ENCODE data around the gene HECW1.
A peak's percentile ranks its signal among the peaks of the same experiment; 100 is the strongest.

The HECW1 gene

DNA sequence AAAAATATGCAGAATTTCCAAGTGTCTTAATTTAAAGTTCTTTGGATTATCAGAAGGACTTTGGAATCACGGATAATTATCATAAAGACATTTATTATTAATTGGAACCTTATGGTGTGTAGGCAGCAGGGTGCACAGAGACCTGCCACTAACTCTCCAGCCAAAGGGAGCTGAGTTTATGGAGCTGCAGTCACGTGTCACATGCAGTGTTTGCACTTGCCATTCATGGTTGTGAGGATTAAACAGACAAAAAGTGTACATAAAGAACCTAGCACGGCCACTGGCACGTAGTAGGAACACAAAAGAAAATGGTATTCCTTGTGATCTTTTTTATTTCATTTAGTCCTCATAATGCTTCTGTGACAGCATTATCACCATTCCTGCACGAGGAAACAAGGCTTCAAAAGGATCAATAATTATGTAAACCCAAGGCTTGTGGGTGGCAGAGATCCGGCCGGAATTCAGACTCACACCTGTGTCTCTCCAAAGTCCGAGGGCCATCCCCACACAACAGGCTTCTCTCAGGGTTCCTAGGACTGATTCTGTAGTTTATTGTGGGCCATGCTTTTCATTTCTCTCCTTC lies 326.5 kb downstream of the HECW1 start:
- no peak for DNase-seq (ENCODE audit: low spot score)

DNA sequence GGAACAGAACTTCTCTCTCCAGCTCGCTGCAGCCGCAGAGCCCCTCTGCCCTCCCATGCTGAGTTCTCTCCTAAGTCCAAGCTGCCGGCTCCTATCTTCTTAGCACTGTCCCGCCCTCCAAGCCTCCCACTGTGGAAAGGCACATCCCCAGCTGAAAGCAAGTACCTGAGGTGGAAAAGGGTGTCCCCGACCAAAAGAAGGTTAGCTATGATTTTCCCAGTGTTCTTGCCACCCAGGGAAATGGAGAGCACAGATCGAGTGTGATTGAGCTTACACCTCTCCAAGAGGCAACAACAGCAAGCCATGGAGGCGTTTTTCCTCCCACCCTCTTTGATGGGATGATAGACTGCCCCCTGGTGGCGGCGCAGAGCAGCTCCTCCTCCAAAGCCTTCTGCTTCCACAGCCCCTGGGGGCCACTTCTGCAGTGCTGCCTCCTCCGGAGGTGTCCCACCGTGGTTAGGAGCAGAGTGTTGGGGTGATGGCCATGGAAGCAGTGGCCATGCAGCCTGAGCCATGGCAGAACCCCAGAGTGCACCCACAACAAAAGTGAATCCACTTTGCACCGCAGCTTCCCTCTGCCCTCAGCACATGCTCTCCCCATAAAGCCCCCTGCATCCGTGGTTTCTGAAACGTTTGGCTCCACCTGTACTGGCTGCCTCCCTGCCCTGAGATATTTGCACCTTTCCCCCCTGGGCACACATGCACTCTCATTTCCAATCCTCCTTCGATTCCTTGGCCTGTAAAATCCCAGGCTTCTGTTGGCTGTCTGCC lies 327.4 kb downstream of the HECW1 start:
- peak; percentile 74 for DNase-seq (ENCODE audit: low spot score)

DNA sequence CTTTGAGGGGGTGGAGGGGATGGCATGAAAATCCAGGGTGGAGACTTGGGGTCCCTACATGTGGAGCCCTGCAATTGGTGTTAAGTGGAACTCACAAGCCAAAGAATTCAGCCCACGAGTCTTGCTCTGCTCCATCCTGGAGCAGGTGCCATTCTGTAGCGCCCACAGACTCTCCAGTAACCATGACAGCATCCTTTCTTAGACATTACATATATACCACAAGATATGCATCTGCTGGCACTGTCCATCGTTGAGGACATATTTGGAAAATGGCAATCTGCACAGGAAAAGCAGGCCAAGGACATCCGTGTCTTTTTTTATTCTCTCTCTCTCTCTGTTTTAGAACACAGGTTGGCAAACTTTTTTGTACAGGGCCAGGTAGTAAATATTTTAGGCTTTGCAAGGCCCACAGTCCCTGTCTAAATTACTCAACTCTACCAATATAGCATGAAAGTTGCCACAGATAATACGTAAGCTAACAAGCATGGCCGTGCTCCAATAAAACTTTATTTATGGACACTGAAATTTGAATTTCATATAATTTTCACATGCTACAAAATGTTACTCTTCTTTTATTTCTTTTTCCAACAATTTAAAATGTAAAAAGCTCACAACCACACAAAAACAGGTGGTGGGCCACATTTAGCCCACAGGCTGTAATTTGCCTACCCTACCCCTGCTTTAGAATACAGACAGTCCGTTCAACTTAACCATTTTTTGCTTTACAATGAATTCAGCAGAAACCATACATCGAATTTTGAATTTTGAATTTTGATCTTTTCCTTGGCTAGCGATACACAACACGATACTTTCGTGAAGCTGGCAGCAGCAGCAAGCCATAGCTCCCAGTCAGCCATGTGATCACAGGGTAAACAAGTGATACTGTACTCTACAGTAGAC lies 329.0 kb downstream of the HECW1 start:
- DNase-seq (ENCODE audit: low spot score): no peak

DNA sequence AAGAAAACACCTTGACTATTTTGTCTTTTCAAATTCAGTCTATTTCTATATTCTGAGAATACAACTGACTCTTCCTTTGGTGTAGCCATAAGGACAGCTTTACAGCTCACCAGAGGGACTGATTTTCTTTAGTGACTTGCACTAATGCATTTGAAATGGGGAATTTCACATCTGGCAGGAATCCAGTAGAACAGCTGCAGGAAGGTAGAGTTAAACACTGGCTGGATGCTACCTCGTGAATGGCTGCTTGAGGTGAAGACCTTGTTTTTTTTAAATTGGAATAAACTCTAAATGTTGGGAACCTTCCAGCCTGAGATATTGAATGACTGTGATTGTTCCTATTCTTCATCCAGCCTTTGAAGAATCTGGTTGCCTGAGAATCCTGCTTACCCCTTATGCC lies 330.9 kb downstream of the HECW1 start:
- DNase-seq (ENCODE audit: low spot score): no peak

DNA sequence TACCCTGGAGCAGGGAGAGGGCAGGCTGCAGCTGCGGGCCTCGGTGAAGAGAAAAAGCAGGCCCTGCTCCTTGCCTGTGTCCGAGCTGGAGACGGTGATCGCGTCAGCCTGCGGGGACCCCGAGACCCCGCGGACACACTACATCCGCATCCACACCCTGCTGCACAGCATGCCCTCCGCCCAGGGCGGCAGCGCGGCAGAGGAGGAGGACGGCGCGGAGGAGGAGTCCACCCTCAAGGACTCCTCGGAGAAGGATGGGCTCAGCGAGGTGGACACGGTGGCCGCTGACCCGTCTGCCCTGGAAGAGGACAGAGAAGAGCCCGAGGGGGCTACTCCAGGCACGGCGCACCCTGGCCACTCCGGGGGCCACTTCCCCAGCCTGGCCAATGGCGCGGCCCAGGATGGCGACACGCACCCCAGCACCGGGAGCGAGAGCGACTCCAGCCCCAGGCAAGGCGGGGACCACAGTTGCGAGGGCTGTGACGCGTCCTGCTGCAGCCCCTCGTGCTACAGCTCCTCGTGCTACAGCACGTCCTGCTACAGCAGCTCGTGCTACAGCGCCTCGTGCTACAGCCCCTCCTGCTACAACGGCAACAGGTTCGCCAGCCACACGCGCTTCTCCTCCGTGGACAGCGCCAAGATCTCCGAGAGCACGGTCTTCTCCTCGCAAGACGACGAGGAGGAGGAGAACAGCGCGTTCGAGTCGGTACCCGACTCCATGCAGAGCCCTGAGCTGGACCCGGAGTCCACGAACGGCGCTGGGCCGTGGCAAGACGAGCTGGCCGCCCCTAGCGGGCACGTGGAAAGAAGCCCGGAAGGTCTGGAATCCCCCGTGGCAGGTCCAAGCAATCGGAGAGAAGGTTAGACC lies 332.5 kb downstream of the HECW1 start:
- no peak for DNase-seq (ENCODE audit: low spot score)

DNA sequence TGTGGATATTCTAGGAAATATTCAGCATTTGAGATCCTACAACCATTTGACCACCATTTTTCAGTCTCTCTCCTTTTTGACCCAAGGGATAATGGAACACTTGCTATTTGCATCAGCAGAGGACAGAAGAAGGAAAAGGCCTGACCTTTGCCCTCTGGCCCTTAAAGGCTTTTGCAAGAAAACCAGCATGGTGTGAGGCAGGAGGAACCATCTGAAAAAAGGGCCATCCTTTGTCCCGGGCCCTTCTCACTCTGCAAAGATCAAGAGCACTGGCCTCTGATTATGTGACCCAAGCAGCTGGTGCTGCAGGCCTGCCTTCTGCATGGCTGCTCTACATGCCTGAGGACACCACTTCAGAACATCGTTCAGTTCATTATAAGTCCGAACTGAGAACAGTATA lies 337.1 kb downstream of the HECW1 start:
- DNase-seq (ENCODE audit: low spot score): no peak

DNA sequence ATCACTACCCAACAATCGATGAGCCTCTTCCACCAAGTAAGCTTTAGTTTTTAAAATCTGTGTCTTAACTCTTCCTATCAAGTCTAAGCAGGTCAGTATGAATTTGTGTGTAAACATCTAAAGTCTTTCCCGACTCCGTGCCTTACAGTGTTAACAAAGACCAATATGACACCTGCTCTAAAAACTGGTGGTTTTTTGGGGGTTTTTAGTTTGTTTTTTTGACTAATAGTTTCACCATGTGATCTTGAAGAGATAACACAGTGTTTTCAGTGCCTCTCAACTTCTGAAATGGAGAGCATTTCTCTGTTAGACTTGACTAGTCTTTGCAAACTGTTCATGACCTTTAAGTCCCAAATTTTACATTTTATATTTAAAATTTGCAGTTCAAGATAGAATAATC lies 338.4 kb downstream of the HECW1 start:
- no peak for DNase-seq (ENCODE audit: low spot score)

DNA sequence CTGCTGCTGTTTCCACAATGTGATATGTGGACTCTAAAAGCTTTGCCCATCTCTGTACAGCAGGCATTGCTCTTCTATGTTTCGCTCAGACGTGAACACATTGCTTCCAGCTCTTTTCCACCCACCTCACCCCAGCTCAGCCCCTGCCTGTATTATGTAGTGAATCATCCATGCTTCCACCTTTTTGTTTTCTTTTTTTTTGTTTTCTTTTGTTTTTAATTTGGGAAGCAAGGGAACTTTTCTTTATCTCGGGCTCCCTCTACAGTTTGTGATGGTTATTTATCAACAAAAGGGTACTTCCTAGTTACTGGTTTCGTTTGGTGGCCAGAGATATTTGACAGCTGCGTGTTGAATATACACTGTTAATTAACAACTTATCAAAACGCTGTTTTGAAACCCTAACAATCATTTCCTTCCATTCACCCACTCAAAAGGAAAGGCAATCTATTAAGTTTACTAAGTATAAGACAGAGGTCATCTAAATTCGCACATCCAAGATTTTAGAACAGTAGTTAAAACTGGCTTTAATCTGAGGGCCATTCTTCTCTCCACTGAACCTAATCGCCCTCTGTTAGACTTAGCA lies 342.6 kb downstream of the HECW1 start:
- peak; percentile 70 for DNase-seq (ENCODE audit: low spot score)

DNA sequence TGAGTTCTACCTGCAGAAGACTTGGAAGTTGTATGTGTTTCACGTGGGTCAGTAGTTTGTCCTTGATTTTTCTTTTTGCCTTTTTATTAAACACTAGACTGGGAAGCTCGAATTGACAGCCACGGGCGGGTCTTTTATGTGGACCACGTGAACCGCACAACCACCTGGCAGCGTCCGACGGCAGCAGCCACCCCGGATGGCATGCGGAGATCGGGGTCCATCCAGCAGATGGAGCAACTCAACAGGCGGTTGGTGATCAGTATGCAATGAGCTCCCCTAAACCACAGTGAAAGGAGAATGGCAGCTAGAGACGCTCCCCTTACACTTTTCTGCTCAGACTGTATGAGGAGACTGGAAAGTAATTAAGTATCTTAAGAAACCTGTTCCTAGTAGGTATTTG lies 343.8 kb downstream of the HECW1 start:
- no peak for DNase-seq (ENCODE audit: low spot score)

DNA sequence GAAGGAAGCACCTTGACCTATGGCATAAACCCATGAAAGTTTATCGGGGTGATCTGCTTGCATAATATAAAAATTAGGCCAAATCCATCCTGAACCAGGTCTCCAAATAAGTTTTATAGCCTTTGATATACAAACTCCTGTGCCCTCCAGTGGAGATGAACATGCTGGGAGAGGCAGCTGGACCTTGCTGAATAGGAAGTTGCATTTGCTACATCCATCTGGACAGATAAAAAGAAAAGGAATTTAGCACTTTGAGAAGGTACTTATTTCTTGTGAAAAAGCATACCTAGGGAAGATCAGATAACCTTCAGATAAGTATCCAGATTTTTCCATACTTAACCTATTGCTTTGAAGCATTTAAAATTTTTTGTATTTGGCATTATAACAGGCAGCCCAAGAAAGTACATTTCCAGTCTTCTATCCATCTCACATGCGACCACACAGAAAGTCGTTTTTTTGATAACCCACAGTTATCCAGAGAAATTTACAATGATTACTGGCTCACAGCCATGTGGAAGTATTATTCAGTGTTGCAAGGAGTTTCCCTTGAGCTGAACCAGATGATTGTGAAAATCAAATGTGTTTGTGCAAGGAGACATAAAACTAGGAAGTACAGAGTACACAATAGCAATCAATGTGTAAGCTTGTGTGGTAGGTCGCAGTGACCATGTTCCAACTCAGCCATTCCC lies 346.0 kb downstream of the HECW1 start:
- DNase-seq (ENCODE audit: low spot score): no peak

DNA sequence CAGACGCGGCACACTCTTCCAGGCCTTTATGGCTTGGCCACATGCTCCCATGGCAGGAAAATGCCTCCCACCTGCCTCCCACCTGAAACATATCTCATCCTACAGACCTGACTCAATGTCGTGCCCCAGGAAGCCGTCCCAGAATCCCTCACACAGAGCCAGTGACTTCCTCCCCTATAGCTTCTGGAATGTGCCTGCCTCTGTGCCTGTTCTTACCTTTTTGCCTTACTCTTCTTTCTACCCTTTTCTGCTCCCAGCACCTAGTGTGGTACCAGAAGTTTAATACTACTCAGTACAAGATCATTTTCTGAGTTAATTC lies 346.5 kb downstream of the HECW1 start:
- no peak for DNase-seq (ENCODE audit: low spot score)

DNA sequence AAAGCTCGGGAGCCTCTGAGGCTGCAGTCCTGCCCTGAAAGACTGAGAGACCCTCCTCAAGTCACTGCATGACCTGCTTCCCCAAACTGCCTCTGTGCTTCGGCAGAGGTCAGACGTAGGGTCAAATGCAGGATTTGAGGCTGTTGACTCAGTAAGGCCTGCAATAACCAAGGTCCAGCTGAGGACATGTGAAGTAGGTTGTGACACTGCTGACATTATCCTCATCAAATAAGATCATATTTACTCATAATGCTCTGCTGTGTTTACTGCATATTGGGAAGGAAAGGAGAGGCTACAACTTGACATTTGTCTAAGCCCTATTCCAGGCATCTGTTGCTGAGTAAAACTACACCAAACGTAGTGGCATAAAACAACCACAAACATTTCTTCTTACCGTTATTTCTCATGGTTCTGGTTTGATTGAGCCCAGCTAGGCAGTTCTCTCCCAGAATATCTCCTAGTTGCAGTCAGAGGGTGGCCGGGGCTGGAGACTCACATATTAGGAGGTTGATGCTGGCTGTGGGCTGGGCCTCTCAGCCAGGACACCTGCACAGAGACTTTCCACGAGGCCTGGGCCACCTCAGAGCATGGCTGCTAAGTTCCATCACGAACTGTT lies 348.4 kb downstream of the HECW1 start:
- no peak for DNase-seq (ENCODE audit: low spot score)

DNA sequence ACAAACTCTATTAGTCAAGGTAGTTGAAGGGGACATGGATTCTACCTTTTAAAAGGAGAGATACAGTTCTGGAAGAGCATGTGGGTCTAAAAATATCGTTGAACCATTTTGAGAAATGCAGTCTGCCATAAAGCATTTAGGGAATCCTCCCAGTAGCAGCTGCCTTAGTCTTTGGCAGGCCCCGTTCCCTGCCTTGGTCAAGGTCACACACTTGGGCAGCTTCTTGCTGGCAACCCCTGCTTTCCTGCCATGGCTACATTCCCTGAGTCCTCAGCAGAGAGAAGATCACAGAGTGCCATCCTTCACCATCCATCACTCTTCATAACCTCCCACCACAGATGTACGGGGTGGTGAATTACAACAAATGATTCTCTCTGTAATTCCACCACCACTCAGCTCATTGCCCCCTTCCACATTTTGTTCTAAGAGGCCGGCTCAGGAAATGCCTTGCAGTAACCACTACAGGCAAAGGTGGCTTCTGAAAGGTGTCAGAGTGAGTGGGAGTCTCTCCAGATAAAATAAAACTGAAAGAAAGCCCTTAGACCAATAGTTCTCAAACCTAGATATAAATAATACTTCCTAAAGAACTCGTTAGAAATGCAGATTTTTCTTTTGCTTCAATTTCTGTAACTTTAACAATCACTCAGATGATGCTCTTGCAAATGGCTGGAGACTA lies 349.0 kb downstream of the HECW1 start:
- no peak for DNase-seq (ENCODE audit: low spot score)

DNA sequence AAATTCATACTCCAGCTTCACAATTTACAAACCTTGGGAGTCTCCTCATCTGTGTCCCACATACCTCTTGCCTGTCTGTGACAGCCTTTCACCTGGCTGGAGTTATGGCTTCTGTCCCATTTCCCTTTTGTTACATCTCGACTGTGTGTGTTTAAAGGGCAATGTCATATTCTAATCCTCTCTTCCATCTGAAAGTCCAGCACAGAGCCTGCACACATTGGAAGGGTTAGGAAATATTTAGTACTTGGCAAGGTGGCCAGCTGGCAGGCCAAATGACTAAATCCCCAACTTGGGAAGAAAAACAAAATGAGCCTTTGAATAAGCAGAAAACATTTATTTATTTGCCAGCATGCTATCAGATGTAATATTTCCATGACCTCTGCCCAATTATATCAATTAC lies 350.4 kb downstream of the HECW1 start:
- DNase-seq (ENCODE audit: low spot score): peak; percentile 37

DNA sequence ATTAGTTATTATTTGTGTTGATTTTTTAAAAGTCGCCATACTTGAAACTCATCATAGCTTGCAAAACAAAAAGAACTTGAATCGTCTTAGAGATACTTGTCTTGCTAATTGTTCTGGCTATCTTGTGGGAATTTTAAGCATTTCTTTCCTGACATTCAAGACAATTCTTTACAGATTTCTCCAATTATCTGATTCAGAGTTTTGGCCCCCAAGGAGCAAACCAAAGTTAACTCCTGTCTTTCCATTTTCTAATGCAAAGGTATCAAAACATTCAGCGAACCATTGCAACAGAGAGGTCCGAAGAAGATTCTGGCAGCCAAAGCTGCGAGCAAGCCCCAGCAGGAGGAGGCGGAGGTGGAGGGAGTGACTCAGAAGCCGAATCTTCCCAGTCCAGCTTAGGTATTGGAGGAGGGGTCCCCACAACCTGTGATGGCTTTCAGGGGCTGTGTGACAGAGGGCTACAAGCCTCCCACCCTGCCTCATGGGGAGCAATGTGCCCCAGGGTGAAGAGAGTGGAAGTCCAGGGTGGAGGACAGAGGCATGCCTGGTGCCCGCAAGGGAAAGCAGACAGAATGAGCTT lies 351.0 kb downstream of the HECW1 start:
- DNase-seq (ENCODE audit: low spot score): peak; percentile 30

DNA sequence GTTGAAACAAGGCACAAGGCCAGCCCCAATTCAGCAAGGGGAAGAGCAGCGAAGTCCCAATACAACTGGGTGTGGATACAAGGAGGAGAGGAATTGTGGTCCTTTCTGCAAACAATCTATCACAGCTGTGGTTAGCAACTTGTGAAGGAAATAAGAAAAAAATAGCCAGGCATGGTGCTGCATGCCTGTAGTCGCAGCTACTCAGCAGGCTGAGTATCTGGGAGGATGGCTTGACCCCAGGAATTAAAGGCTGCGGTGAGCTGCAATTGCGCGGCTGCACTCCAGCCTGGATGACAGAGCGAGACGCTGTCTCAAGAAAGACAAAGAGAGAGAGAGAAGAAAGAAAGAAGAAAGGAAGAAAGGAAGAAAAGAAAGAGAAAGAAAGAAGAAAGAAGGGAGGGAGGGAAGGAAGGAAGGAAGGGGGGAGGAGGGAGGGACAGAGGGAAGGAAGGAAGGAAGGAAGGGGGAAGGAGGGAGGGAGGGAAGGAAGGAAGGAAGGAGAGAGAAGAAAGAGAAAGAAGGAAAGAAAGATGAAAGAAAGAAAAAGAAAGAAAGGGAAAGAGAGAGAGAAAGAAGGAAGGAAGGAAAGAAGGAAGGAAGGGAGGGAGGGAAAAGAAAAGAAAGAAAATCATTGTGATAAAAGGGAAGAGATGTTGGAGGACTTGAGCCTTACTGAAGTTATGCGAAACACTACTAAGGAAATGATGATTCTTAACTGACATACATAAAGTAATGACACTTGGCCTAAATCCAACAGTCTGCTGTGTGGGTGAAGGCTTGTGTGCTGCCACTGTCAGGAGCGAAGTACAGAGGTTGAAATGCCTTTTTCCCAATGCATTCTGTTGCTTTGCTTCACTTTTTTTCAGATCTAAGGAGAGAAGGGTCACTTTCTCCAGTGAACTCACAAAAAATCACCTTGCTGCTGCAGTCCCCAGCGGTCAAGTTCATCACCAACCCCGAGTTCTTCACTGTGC lies 353.4 kb downstream of the HECW1 start:
- DNase-seq (ENCODE audit: low spot score): peak; percentile 23

DNA sequence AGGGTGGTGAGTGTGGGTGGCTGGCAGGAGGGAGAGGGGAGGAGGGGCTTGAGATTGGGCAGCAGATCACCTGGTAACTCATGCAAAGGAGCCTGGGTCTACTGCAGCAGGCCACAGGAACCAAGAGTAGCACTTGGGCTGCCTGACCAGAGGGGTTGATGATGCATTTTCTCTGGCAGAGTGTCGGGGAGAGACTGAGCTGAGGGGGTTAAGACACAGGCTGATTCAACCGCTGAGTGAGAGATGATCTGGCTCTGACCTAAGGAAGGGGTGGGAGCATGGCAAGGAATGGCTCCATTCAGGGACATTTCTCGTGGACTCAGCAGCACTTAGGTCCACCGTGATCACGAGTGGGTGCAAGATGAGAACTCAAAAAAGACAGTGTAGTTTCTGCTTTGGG lies 355.0 kb downstream of the HECW1 start:
- DNase-seq (ENCODE audit: low spot score): peak; percentile 78

DNA sequence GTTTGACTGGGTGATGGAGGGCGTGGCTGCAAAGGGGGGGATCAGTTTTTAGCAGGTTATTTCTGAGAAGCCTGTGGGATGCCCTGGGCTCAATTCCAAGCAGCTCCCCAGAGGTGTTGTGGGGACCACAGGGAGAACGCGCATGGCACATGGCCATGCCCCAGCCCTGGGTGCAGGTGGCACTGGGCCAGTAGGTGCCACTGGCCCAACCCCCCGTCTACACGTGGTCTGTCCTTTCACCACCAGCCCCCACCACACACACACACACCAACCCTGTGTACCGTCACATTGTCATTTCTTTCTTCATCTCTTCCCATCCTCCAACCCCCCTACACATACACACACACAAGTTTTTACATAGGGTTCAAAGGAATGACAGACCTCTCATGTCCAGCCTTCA lies 355.4 kb downstream of the HECW1 start:
- no peak for DNase-seq (ENCODE audit: low spot score)

DNA sequence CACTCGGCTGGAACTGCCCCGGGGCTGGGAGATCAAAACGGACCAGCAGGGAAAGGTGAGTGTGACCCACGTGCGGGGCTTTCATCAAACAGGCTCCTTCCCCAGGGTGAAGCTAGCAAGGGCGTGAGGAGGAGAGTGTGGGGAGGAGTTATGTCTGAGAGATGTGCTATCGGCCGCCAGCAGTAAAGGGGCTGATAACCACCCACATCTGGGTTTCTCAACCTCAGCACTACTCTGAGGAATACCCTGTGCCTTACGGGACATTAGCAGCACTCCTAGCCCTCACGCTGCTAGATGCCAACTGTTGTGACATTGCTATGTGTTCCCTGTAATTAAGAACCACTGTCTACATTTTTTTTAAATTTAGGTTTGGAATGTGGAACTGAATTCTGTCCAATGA lies 356.6 kb downstream of the HECW1 start:
- no peak for DNase-seq (ENCODE audit: low spot score)

Measured in AG08395 (cell line).